Suppressor macrophage treated with lipopolysaccharide for 1 hour (primary cell): Measurements from ENCODE around the gene ADCY2.

Experiments used
- DNase-seq, 3 donors: peaks; one replicate each; pipeline ENCODE4 v3.0.0-alpha.2; 2020 to 2022

The ADCY2 gene

DNA sequence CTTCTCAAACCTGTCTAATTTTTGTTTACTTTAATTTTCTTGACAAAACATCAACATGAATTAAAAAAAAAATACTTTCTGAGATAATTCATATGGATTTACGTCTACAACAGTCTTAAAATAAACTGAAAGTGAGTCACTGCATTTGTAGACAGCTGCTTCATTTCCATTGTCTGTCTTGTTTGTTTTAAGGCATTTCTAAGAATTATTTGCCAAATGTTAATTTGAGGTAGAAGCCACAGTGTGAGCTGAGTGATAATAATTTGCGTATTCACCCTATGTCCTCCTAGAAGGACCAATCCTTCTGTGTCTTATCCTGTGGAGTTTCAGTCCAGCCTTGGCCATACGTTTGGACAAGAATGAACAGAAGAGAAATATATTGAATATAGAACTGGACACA is 280.5 kb downstream of the ADCY2 start:
- no peak for DNase-seq

DNA sequence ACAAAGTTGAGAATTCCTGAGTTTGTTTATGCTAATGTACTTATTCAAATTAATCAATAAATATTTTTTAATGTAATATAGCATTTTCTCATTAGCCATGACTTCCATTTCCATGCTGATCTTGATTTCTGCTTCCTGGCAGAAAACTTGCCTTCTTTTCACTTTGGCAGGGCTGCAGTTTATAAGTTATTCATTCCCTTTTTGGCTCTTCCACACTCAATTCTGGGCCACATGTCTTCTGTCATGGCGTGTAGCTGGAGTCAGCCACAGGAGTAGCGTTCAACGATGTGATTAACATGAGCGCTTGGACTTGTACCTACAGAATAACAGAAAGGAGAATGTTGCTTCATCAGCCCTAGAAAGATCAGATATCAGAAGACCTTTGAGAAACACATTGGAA is 282.1 kb downstream of the ADCY2 start:
- DNase-seq: no peak

DNA sequence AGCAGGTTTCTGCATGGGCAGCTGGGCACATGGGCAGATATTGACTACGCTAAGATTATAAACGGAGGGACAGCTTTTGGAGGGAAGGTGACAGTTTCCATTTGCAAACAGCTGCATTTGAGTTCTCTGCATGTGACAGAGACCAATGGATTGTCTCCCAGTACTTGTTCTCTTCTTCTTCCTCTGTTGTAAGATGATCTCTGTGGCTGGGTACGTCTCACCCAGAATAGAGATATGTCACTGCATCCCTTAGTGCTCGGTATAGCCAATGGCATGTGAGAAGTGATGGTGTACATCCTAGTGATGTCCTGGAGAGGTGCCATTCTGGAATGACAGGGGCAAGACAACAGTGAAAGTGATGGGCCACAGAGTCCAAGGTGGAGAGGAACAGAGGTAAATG is 283.7 kb downstream of the ADCY2 start:
- DNase-seq: no peak

DNA sequence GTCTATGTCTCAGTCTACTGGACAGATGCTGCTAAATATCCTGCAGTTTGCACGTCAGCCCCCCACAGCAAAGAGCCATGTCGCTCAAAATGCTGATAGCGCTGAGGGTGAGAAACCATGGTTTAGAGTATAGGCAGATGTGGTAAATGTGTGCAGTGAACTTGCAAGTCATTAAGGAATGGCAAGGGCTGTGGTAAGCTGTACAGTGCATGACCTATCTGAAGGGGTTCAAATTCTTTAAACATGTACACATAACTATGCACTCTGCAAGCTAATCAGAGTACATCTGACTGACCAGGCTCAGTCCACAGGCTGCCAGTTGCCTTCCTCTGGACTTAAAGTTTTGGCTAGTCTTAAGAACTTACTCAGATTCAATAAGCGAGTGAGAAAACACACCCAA is 284.3 kb downstream of the ADCY2 start:
- no peak for DNase-seq

DNA sequence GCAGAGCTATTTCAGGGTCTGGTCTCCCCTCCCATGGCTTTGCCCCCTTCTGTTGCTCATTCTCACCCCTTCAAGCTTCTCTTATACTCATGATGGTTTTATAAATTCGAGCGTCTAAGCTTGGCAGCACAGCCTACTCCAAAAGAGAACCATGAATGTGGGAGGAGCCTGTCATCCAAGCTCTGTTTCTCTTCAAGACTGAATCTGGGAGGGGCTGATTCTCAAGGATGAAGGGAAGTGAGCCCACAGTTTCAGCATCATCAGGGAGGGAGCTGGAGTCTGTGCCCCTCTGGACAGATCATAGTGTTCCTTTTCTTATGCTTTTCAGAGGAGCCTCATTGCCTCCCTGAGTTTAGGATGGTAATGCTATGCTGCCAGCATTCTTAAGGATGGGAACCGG is 286.4 kb downstream of the ADCY2 start:
- DNase-seq: no peak

DNA sequence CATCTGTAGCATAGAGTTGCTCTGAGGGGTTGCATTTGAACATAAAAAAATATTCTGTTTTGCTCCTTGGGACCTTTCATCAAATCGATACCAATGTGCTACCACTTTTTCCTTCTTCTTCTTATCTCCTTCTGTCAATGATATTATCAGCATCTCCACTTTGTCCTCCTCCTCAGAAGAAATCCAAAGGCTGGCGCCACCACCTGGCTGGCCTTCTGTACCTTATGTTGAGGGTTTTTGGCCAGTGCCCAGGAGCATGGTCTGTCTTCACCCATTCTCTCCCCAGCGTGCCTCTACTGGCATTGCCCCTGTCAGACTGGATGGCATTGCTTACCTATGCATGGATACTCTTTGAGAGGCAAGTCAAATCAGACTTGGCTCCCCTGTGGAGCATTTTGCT is 287.8 kb downstream of the ADCY2 start:
- no peak for DNase-seq

DNA sequence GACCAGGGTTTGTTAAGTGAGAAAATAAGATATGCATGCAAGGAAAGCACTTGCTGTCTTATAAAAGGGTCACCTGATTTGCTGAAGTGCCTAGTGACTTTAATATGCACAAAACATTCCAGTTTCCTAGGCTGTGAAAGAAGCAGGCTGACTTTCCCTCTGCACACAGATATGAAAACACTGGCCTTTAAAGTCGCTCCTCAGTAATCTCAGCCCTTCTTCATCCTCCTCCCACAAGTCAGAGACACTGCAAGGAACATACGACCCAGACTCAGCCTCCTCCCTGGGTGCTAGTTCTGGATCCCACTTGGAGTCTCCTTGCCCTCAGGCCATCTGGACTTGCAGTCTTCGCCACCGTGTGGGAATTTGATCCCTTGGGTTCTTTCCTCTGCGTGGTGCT is 288.9 kb downstream of the ADCY2 start:
- no peak for DNase-seq

DNA sequence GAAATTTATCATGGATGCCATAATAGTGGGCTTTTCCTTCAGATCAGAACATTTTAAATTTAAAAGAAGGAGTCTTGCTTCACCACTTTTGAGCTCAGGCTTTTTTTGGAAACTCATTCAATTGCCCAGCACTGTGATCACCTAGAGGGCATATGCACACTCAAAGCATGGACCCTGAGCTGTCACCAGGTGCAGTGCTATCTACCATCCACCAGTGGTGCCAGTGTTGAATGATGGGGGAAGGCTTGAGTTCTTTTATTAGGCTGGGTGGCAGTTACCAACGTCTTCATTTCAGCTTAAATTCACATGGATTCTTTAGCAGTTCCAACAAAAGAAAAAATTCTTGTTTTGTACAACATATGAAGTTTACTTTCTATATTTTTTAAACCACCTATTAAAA is 290.9 kb downstream of the ADCY2 start:
- no peak for DNase-seq

DNA sequence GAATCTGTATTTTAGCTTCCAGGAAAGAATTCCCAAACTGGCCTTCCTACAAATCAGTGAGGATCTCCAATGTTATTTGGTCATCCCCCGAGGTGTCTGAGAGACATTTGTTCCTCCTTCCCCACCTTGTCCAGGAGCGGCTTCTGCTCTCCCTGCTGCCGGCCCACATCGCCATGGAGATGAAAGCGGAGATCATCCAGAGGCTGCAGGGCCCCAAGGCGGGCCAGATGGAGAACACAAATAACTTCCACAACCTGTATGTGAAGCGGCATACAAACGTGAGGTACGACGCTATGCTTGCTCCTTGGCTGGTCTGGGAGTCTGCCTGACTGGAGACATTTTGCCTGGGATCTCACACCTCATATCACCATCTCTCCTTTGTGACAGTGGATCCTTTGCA is 294.6 kb downstream of the ADCY2 start:
- no peak for DNase-seq

DNA sequence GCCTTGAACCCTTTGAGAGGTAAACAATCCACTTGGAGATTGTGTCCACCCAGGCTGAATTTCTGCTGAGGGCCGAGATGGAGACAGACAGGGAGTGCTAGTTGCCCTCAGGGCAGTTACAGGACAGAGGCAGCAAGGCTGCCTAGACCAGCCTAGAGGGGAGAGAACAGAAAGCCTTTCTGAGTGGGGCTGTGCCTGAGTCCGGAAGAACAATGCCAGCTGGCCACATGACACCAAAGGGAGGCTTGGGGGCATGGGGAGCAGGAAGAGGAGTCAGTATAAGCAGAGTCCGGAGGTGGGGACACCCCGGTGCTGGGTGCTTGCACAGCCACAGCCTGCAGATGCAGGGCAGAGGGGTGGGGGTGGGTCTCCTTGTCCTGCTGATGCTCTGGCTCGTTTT is 309.3 kb downstream of the ADCY2 start:
- no peak for DNase-seq

DNA sequence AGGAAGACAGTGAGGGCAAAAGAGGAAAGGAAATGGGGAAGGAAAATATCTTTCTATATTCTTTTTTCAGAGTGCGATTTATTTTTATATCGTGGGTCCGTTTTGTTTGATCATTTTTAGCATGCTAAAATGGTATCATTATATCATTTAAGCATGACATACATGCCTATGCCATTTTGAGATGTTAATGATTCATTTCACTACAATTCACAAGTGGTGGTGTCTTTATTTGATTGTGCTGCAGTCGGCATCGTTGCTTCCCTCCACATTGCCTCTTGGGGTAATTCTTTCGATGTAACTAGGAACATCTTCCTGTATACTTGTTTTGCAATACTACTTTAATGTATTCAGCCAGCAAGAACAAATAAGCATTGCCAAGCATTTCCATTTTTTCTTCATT is 309.8 kb downstream of the ADCY2 start:
- DNase-seq: no peak

DNA sequence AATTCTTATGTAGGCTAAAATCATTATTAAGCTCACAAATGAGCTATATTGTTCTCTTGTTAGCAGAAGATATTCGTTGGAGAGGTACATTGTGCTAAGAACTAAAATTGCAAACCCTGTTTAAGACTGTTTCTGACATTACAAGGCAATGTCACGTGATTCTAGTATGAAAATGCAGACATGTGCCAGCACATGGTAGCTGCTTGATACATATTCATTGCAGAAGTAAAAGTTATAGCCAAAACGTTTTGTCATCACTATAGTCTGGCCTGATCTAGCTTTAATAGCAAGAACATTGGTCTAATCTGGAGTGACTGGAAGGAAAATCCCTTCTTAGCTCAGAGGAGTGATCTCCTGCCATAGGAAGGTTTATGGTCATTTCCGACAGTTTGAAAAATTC is 310.3 kb downstream of the ADCY2 start:
- DNase-seq: no peak

DNA sequence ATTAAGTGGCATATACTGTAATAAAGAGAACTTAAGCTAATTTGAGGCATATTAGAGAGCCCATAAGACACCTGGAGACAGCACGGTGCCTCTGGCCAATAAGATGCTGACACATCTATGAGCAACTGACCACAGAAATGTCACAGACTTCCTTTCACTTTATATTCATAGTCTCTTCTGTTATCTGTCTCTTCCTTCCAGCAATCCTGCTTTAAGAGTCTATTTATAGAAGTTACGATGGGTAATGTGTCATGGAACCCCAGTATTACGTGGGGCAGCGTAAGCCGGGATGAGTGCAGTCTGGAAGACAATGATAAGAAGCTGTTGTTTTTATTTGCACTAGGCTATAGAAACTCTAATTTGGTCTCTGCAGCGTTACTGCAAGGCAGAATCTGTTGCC is 318.2 kb downstream of the ADCY2 start:
- DNase-seq: no peak

DNA sequence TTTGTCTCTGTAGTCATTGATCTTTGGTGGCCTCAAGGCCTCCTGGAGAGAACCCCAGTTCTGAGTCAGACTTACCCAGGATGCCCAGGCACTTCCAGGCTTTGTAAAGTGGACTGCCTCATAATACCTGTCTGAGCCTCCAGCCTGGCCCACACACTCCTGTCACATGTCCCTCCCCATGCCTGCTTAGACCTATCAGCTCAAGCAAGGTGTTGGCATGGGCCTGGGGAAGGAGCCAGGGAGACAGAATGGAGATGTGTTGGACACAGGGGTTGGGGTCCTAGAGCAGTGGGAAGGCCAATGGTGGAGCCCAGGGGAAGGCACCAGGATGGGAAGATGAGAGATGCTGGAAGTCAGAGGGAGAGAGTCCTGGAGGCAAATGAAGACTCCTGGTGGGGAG is 318.8 kb downstream of the ADCY2 start:
- no peak for DNase-seq

DNA sequence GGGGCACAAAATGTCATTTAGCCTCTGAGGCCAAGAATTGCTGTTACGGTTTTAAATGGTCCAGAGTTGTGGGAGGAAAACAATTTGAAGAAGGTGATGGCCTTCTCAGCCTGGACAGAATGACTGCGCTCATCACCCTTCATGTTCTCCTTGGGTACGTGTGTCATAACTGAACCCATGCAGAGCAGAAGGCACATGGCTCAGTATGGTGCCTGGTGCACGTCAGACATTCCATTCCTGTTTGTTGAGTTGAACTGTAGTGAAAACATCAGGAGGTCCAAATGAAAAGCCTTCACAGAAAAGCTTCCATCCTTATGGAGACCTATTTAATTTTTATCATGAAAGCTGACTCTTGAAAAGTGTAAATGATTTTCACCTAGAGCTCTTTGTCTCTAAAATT is 321.8 kb downstream of the ADCY2 start:
- no peak for DNase-seq

DNA sequence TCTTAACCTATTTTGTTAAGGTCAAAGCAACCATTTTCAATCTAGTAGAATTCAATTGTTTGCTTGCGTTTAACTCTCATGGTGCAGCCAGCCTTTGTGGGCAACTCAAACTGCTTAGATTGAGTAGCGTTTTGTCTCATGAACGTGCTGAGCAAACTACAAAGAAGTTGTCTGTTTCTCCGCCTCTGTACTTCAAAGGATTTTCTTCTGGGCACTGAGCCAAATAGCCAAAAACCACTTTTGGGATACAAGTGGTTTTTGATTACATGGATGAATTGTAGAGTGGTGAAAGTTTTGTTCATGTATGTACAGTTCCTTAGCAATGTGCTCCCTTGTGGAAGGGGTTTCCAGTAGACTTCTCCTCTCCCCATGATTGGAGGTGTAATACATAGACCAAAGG is 332.1 kb downstream of the ADCY2 start:
- no peak for DNase-seq

DNA sequence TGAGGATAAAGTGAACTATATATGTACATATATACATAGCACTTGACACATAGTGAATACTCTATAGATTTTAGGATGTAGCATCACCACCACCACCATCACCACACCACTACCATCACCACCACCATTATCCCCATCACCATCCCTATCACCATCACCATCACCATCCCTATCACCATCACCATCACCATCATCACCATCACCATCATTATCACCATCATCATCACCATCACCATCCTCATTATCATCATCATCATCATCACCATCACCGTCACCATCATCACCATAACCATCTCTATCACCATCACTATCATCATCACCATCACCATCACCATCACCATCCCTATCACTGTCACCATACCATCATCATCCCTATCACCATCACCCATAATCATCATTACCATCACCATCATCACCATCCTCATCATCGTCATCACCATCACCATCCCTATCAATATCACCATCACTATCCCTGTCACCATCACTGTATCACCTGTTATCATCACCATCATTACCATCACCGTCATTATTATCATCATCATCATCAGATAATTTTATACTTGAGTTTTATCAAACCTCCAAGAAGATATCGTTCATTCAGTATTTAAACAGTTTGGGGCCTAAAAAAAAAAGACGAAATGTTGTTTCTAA is 345.6 kb downstream of the ADCY2 start:
- no peak for DNase-seq

DNA sequence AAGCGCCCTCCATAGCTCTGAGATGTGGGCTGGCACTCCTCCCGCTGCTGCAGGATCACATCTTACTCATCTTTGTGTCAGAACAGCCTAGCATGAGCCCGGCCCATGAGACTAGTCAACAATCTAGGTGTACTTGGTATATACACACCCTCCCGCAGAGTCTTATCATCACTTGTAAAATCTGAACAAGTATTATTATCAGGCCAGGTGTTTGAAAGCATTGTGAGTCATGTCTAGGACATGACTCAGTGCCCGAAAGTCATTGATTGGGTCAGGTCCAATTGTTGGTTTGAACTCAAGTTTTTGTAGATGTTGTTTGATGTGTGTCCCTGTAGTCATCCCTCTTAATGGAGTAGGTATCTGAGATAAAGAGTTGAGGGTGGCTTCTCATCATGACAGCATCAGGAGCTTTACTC is 346.3 kb downstream of the ADCY2 start:
- no peak for DNase-seq

DNA sequence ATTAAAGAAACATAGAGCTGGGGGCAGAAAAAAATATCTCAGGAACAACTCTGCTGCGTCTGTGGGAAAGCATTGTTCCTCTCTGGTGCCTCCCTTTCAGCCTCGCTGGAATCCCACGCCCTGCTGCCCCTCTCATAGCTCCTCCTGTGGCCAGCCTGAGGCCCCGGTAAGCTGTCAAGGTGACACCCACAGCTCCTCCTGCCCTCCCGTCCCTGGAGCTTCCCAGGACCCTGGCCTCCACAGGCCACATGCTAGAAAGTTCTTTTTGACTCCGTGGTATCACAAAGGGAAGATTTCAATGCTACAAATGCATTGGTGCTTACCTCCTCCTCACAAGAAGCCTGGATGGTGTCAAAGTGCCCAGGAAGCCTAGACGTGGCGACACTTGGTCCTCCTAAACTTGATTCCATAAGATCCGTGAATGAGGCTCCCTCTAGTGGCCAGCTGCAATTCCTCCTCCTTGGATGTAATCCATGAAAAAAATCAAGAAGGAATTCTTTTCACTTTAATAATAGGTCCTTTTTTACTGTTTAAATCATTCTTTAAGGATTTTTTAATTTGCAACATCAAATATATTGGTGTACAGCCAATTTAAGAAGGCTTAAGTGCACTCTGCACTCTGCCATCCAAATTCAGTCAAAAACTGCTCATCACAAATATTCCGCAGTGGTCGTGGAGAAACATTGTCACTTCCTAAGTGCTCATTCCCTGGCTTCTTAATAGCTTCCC is 350.1 kb downstream of the ADCY2 start:
- DNase-seq: peak; percentile 72 to 90 (median 81)

DNA sequence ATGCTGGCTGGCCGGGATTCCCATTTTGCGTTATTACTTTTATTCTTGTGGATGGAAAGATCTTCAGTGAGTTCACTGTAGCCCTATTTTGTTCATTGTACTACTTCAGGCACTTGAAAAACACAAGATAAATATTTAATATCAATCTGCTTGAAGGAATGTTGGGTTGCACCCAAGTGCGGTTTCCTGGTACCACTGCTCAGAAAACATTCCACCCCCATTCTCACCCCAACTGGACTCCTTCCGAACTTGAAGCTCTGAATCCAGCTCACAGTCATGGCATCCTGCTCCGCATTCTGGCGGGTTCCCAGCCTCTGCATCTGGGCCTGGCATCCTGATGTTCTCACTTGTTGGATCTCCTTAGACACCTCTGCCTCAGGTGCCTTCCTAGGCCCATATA is 351.8 kb downstream of the ADCY2 start:
- no peak for DNase-seq

DNA sequence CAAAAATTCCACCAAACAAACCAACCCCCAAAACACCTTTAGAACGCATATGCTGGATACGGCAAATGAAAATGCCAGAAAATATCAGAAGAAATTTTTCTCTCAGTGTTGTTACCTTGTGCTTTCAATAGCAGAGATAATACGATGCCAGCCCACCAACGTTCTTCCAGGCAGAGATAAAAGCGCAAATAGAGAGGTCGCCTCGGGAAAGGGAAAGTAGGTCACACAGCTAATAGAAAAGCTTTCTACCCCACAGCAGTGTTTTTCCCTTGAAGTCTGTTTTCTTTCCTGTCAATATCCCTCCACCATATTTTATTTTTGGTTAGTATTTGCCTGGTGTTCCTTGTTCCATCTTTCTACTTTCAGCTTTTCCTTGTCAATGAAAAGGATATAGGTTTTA is 353.7 kb downstream of the ADCY2 start:
- DNase-seq: no peak

DNA sequence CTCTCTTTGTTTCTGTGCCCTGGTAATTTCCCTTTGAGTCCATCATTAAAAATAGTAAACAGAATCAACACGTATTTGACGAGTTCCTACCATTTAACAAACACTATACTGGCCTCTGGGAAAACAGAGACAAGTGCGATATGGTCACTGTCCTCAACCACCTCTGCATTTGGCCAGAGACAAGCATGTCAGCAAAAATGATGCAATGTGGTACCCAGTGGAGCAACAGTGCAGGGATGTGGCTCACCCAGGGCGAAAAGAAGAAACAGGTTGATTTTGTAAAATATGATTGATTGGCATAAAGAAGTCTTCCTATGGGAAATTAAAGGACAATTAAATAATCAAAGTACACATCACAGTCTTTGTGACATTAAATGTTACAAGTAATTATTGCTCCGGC is 355.9 kb downstream of the ADCY2 start:
- DNase-seq: no peak

DNA sequence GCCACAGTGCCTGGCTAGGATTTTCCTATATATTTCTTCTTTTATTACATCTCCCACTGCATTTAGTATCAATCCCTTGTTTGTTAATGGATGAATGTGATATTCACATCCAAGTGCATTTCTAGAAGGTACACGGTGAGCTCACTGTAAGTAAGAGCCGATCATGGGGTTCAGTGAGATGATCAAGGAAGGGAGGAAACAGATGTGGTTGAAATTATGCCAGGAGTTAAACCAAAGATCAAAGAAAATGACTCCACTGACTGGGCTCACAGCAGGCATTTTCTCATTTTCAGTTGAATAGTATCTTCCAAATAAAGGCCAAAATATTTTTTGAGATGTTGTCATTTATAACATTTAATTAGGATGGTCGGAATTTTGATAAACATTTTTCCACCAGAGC is 357.2 kb downstream of the ADCY2 start:
- DNase-seq: no peak

DNA sequence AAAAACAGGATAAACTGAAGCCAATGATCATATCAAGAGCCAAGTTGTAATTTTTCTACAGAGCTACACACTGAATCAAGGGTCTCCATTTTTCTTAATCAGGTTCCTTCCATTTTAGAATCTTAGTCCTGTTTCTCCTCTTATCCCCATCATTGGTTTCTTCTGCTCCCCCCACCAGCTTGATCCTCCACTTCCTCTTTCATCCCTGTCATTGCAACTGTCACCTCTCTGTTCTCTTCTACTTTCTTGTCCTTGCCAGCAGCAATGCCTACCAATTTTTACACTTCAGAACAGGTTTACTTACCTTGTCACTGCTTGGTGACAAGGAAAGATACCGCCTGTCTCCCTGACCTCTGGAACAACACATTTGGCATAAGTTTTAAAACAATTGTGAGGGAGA is 357.7 kb downstream of the ADCY2 start:
- no peak for DNase-seq

DNA sequence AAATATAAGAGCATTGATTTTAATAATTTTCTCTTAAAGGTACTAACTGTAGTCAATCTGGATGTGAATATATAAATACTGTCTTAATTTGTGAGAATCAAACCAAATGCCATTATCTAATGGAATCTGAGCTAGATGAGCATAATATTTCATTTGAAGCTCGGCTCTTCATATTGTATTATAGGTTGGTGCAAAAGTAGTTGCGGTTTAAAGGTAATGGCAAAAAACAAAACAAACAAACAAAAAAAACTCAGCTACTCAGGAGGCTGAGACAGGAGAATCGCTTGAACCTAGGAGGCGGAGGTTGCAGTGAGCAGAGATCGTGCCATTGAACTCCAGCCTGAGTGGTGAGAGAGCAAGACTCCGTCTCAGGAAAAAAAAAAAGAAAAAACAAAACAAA is 358.6 kb downstream of the ADCY2 start:
- no peak for DNase-seq
